Measurements from ENCODE around the gene CIB4. TPM values are rescaled to one million over a fixed set of nuclear protein-coding genes. Genes with fewer than 3 reads are reported as not detected.
A peak's percentile ranks its signal among the peaks of the same experiment; 100 is the strongest.

Gene CIB4
- total and polyA plus RNA-seq, 7 donors, result not detected

GRCh38 chr2:26534865-26535662, 106.1 kb downstream of the CIB4 start:
- 91 to 94% (median 94%) methylated on average over 13 of the region's 13 CpGs for WGBS, 3 donors

DNA sequence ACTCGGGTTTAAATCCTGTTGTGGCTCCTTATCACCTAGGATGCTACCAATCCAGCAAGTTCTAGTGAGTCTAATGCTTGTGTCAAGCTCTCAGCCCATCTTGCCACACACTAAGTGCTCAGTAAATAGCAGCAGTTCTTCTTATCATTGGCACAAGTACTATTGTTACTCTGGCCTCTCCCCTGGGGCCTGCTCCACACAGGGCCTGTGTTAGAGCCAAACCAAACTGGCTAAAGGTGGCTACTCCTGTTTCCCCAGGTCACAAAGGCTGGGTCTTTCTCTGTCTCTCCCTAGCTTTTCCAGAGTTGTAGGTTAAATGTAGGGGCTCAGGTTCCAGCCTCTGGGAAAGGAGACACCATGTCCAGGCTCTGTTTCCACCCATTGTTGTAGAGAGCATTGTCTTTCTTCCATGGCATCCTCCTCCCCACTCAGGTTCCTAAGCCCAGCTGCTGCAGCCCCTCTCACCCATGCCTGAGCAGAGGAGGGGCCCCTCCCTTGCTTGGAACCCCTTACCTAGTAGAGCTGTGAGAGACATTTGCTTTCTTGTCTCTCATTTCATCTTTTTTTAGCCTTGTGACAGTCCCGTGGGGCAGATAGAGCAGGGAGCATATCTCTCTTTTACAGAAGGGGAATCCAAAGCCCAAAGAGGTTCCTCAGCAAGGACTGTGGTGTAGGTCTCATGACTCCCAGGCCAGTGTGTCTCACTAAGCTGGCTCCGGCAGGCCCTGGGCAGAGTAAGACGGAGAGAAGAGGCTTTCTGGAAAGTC, 106.9 kb downstream of the CIB4 start:
- Histone ChIP-seq H3K4me3 (no peak overlapping the region), H3K36me3 (ENCODE audit: insufficient read depth in 1 of 2, low read depth in 1 of 2) (no peaks in the 10 kb centered on the region), H3K27me3 (ENCODE audit: insufficient read depth in 3 of 3, low read length in 2 of 3) (no peaks in the 10 kb centered on the region), H3K9me3 (no peaks in the 10 kb centered on the region), H3K4me1 (peaks cover 3% of the 10 kb centered on the region), H3K27ac (no peak overlapping the region)
- peak; percentile 32 to 53 (median 41) for ATAC-seq
- intact Hi-C loops (cut with DNase I), result no loop called here
- TF ChIP-seq CTCF (IDR thresholded peaks at IDR 0.05), result no peak
- peak in 1 of 2 donors; percentile 5 for DNase-seq
- WGBS, 3 donors, result 43 to 78% (median 72%) methylated on average over 4 of the region's 4 CpGs

More at GRCh38 chr2:26534865-26535662, 106.1 kb downstream of the CIB4 start:
- H3K27me3 ChIP-seq (ENCODE audit: insufficient read depth in 3 of 3, low read length in 2 of 3), result no peaks in the 10 kb centered on the region
- DNase-seq (peak in 1 of 2 donors; percentile 26), ATAC-seq (no peak)
- H3K4me1 ChIP-seq, result peaks cover 3% of the 10 kb centered on the region
- no peaks in the 10 kb centered on the region for H3K9me3 ChIP-seq
- no peak for TF ChIP-seq CTCF (IDR thresholded peaks at IDR 0.05)
- no peaks in the 10 kb centered on the region for H3K36me3 ChIP-seq (ENCODE audit: insufficient read depth in 1 of 2, low read depth in 1 of 2)
- H3K27ac ChIP-seq, result no peak overlapping the region
- intact Hi-C loops (cut with DNase I), result no loop called here
- no peak overlapping the region for H3K4me3 ChIP-seq

DNA sequence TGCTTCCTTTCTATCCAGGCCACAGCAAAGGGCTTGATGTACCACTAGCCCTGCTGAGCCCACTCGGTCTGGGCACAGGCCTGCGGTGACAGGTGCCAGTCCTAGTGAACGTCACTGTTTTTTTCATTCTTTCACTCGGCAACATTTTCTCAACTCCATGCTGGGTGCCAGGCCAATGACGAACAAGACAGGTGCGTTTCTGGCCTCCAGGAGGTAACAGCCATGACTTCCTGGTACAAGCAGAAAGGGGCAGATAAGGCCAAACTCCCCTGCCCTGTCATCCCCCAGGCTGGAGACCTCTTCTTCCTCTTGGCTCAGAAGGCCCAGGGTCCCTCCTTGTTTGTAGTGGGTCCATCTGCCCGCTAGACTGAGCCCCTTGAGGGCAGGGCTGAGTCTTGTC, 107.5 kb downstream of the CIB4 start:
- peaks cover 3% of the 10 kb centered on the region for H3K4me1 ChIP-seq
- DNase-seq, result peak in 1 of 2 donors; percentile 27
- ATAC-seq, result no peak
- H3K27ac ChIP-seq, result no peak overlapping the region
- H3K4me3 ChIP-seq, result no peak overlapping the region
- TF ChIP-seq CTCF (IDR thresholded peaks at IDR 0.05), result no peak
- H3K27me3 ChIP-seq (ENCODE audit: insufficient read depth in 3 of 3, low read length in 2 of 3), result no peaks in the 10 kb centered on the region
- intact Hi-C loops (cut with DNase I), result no loop called here
- H3K9me3 ChIP-seq, result no peaks in the 10 kb centered on the region
- no peaks in the 10 kb centered on the region for H3K36me3 ChIP-seq (ENCODE audit: insufficient read depth in 1 of 2, low read depth in 1 of 2)
- 60 to 73% (median 65%) methylated on average over 7 of the region's 7 CpGs for WGBS, 3 donors

GRCh38 chr2:26532301-26533250, 108.6 kb downstream of the CIB4 start:
- Histone ChIP-seq H3K27me3 (ENCODE audit: insufficient read depth in 3 of 3, low read length in 2 of 3) (no peaks in the 10 kb centered on the region), H3K9me3 (no peaks in the 10 kb centered on the region), H3K4me3 (no peak overlapping the region), H3K4me1 (peaks cover 3% of the 10 kb centered on the region), H3K36me3 (ENCODE audit: insufficient read depth in 1 of 2, low read depth in 1 of 2) (no peaks in the 10 kb centered on the region), H3K27ac (no peak overlapping the region)
- no peak for ATAC-seq
- TF ChIP-seq CTCF (IDR thresholded peaks at IDR 0.05), result no peak
- intact Hi-C loops (cut with DNase I), result no loop called here
- WGBS, 3 donors, result 87 to 89% (median 88%) methylated on average over 12 of the region's 12 CpGs
- peak in 1 of 2 donors; percentile 15 for DNase-seq

Other genes starting within 250 kb of the CIB4 start
- under 1 TPM in 2 of 4 donors, not detected in 2; 0.10 to 0.15 TPM for gene DRC1, start 239.4 kb downstream of the CIB4 start, total RNA-seq
- gene DRC1, start 239.4 kb downstream of the CIB4 start, polyA plus RNA-seq, result under 1 TPM in 2 of 3 donors, not detected in 1; 0.04 to 0.06 TPM
- gene OTOF, start 163.2 kb downstream of the CIB4 start, total RNA-seq, result 1 to 10 TPM in 2 of 4 donors, under 1 TPM in 2; 0.34 to 2.2 (median 1.1) TPM
- under 1 TPM; 0.14 to 0.16 (median 0.14) TPM for gene OTOF, start 163.2 kb downstream of the CIB4 start, polyA plus RNA-seq
- 1 to 10 TPM in 1 of 4 donors, under 1 TPM in 3; 0.06 to 1.3 (median 0.13) TPM for gene KCNK3, start 51.4 kb upstream of the CIB4 start, total RNA-seq
- gene KCNK3, start 51.4 kb upstream of the CIB4 start, polyA plus RNA-seq, result 1 to 10 TPM in 1 of 3 donors, under 1 TPM in 2; 0.13 to 2.3 (median 0.70) TPM
- 10 to 100 TPM; 15.0 to 32.5 (median 24.4) TPM for gene SLC35F6, start 122.9 kb upstream of the CIB4 start, total RNA-seq
- gene SLC35F6, start 122.9 kb upstream of the CIB4 start, polyA plus RNA-seq, result 10 to 100 TPM; 14.8 to 40.2 (median 25.1) TPM
- not detected for gene CENPA, start 144.7 kb upstream of the CIB4 start, total RNA-seq
- gene CENPA, start 144.7 kb upstream of the CIB4 start, polyA plus RNA-seq, result under 1 TPM in 2 of 3 donors, not detected in 1; 0.12 to 0.23 TPM
- gene DPYSL5, start 206.8 kb upstream of the CIB4 start, total RNA-seq, result under 1 TPM in 2 of 4 donors, not detected in 2; 0.07 to 0.39 TPM
- gene DPYSL5, start 206.8 kb upstream of the CIB4 start, polyA plus RNA-seq, result under 1 TPM in 2 of 3 donors, not detected in 1; 0.03 to 0.09 TPM

All from psoas muscle (tissue), 8 donors.